ENCODE results near the gene ZBED6. TPM values are rescaled to one million over a fixed set of nuclear protein-coding genes. Genes with fewer than 3 reads are reported as not detected.

Gene ZBED6
- polyA plus RNA-seq, 1 of the 3 experiments (the other 2 are of a cell fraction), result 2.5 TPM

DNA sequence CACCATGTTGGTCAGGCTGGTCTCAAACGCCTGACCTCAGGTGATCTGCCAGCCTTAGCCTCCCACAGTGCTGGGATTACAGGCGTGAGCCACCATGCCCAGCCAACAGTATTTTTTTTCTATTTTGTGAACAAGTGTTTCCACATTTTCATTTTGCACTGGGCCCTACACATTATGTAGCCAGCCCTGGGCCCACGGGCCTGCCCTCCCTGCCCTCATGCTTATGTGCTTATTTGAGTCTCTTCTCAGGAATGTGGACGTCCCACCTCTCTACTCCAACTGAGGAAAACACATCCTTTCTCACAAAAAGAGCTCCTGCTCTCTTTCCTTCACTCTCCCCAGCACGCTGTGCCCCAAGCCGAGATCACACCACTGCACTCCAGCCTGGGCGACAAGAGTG lies 13.5 kb upstream of the ZBED6 start:
- 86% methylated on average over 7 of the region's 7 CpGs for WGBS (ENCODE audit: low lambda C conversion rate)
- H3K27me3 ChIP-seq (ENCODE audit: insufficient read depth), result no peaks in the 10 kb centered on the region
- no peaks in the 10 kb centered on the region for H3K79me2 ChIP-seq (ENCODE audit: insufficient read depth)
- no peak overlapping the region for H3K4me2 ChIP-seq
- H3K4me1 ChIP-seq (ENCODE audit: control insufficient read depth in 1 of 2, insufficient read depth in 2 of 2, low read depth in 1 of 2, low read length in 1 of 2), result no peaks in the 10 kb centered on the region
- no peaks in the 10 kb centered on the region for H3K36me3 ChIP-seq (replicated peaks in 1 of 2; ENCODE audit: control insufficient read depth in 1 of 2, insufficient read depth in 2 of 2, low read length in 1 of 2)
- TF ChIP-seq RXRA (IDR thresholded peaks at IDR 0.05; ENCODE audit: borderline replicate concordance, low read depth), result no peak
- TF ChIP-seq GATA2 (CRISPR knock-in tag; IDR thresholded peaks at IDR 0.05), result no peak
- TF ChIP-seq RFX5 (IDR thresholded peaks at IDR 0.05; ENCODE audit: low read length), result no peak
- TF ChIP-seq, protein P1, sequence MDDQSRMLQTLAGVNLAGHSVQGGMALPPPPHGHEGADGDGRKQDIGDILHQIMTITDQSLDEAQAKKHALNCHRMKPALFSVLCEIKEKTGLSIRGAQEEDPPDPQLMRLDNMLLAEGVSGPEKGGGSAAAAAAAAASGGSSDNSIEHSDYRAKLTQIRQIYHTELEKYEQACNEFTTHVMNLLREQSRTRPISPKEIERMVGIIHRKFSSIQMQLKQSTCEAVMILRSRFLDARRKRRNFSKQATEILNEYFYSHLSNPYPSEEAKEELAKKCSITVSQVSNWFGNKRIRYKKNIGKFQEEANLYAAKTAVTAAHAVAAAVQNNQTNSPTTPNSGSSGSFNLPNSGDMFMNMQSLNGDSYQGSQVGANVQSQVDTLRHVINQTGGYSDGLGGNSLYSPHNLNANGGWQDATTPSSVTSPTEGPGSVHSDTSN (IDR thresholded peaks at IDR 0.05), result no peak
- TF ChIP-seq SMC3 (IDR thresholded peaks at IDR 0.05; ENCODE audit: low read depth, low read length), result no peak
- TF ChIP-seq, protein P2, sequence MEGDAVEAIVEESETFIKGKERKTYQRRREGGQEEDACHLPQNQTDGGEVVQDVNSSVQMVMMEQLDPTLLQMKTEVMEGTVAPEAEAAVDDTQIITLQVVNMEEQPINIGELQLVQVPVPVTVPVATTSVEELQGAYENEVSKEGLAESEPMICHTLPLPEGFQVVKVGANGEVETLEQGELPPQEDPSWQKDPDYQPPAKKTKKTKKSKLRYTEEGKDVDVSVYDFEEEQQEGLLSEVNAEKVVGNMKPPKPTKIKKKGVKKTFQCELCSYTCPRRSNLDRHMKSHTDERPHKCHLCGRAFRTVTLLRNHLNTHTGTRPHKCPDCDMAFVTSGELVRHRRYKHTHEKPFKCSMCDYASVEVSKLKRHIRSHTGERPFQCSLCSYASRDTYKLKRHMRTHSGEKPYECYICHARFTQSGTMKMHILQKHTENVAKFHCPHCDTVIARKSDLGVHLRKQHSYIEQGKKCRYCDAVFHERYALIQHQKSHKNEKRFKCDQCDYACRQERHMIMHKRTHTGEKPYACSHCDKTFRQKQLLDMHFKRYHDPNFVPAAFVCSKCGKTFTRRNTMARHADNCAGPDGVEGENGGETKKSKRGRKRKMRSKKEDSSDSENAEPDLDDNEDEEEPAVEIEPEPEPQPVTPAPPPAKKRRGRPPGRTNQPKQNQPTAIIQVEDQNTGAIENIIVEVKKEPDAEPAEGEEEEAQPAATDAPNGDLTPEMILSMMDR (IDR thresholded peaks at IDR 0.05), result no peak
- TF ChIP-seq NFIC (IDR thresholded peaks at IDR 0.05; ENCODE audit: borderline replicate concordance), result no peak
- no peak for TF ChIP-seq ELF1 (IDR thresholded peaks at IDR 0.05)
- no peak for TF ChIP-seq JUND (IDR thresholded peaks at IDR 0.05)
- TF ChIP-seq EZH2phosphoT487 (IDR thresholded peaks at IDR 0.05; ENCODE audit: borderline replicate concordance, low read depth), result no peak
- TF ChIP-seq, protein P3, sequence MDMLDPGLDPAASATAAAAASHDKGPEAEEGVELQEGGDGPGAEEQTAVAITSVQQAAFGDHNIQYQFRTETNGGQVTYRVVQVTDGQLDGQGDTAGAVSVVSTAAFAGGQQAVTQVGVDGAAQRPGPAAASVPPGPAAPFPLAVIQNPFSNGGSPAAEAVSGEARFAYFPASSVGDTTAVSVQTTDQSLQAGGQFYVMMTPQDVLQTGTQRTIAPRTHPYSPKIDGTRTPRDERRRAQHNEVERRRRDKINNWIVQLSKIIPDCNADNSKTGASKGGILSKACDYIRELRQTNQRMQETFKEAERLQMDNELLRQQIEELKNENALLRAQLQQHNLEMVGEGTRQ (IDR thresholded peaks at IDR 0.05; ENCODE audit: borderline replicate concordance, low read depth, low read length), result no peak
- no peak for TF ChIP-seq RAD21 (IDR thresholded peaks at IDR 0.05; ENCODE audit: low read length)
- TF ChIP-seq TEAD4 (IDR thresholded peaks at IDR 0.05; ENCODE audit: borderline replicate concordance, insufficient read depth), result no peak
- no peaks in the 10 kb centered on the region for H3K9me3 ChIP-seq
- H3K9ac ChIP-seq, result no peak overlapping the region
- H4K20me1 ChIP-seq (ENCODE audit: insufficient read depth), result no peaks in the 10 kb centered on the region
- ChIA-PET POLR2A (no interaction called here), CTCF (interaction anchor here (0.9 kb wide), 1 partner anchor 79 kb away, joined by 3 read pairs; no protein-coding TSS in a partner anchor)
- no peaks in the 10 kb centered on the region for H3K9me2 ChIP-seq
- H3K4me3 ChIP-seq (ENCODE audit: low read depth in 2 of 2, low read length in 1 of 2), result no peak overlapping the region
- no peak overlapping the region for H2AFZ ChIP-seq (ENCODE audit: low read depth)
- H3F3A ChIP-seq (replicated peaks; ENCODE audit: insufficient read depth), result no peaks in the 10 kb centered on the region
- DNase-seq, result no peak
- H3K27ac ChIP-seq (ENCODE audit: low read depth in 2 of 2, low read length in 1 of 2), result no peak overlapping the region

DNA sequence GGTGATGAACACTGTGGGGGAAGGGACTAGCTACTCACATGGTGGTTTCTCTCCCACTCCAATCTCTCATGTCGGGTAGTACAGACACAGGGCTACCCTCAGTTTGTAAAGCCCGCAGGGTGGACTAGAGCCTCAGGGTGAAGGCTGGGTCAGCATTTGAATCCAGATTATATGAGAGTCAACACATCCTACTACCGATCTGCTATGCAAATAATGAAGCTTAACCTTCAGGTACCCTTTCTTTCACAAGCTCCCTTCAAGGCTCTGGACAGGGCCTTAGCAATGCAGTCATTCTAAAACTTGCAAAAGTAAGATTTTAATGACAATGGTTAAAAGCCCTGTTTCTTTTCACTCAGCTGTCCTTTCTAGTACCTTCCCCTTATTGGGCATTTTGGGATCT lies 5.5 kb upstream of the ZBED6 start:
- Histone ChIP-seq H3K9ac (no peak overlapping the region), H3F3A (replicated peaks; ENCODE audit: insufficient read depth) (peaks cover 11% of the 10 kb centered on the region), H2AFZ (ENCODE audit: low read depth) (no peak overlapping the region), H3K79me2 (ENCODE audit: insufficient read depth) (no peaks in the 10 kb centered on the region), H3K9me3 (no peaks in the 10 kb centered on the region), H4K20me1 (ENCODE audit: insufficient read depth) (no peaks in the 10 kb centered on the region), H3K9me2 (no peaks in the 10 kb centered on the region), H3K36me3 (replicated peaks in 1 of 2; ENCODE audit: control insufficient read depth in 1 of 2, insufficient read depth in 2 of 2, low read length in 1 of 2) (no peaks in the 10 kb centered on the region), H3K4me1 (ENCODE audit: control insufficient read depth in 1 of 2, insufficient read depth in 2 of 2, low read depth in 1 of 2, low read length in 1 of 2) (no peaks in the 10 kb centered on the region), H3K4me3 (ENCODE audit: low read depth in 2 of 2, low read length in 1 of 2) (no peak overlapping the region), H3K27ac (ENCODE audit: low read depth in 2 of 2, low read length in 1 of 2) (no peak overlapping the region), H3K27me3 (ENCODE audit: insufficient read depth) (no peaks in the 10 kb centered on the region), H3K4me2 (no peak overlapping the region)
- 94% methylated on average over 2 of the region's 3 CpGs for WGBS (ENCODE audit: low lambda C conversion rate)
- CTCF ChIA-PET, result no interaction called here
- DNase-seq, result no peak
- TF ChIP-seq JUND (IDR thresholded peaks at IDR 0.05) (no peak), RCOR1 (IDR thresholded peaks at IDR 0.05; ENCODE audit: low read length) (no peak), GABPA (IDR thresholded peaks at IDR 0.05; ENCODE audit: low read depth) (no peak), NRF1 (IDR thresholded peaks at IDR 0.05; ENCODE audit: low read depth, low read length) (no peak), EZH2phosphoT487 (IDR thresholded peaks at IDR 0.05; ENCODE audit: borderline replicate concordance, low read depth) (no peak), NFIC (IDR thresholded peaks at IDR 0.05; ENCODE audit: borderline replicate concordance) (no peak), RFX5 (IDR thresholded peaks at IDR 0.05; ENCODE audit: low read length) (no peak), POLR2AphosphoS5 (IDR thresholded peaks at IDR 0.05; ENCODE audit: low read depth, low read length) (no peak)
- TF ChIP-seq, protein P4, sequence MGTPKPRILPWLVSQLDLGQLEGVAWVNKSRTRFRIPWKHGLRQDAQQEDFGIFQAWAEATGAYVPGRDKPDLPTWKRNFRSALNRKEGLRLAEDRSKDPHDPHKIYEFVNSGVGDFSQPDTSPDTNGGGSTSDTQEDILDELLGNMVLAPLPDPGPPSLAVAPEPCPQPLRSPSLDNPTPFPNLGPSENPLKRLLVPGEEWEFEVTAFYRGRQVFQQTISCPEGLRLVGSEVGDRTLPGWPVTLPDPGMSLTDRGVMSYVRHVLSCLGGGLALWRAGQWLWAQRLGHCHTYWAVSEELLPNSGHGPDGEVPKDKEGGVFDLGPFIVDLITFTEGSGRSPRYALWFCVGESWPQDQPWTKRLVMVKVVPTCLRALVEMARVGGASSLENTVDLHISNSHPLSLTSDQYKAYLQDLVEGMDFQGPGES (IDR thresholded peaks at IDR 0.05; ENCODE audit: low read depth, low read length), result no peak
- TF ChIP-seq, protein P2 (IDR thresholded peaks at IDR 0.05), result no peak
- POLR2A ChIA-PET, result no interaction called here

All from SK-N-SH (cell line).